RWPE1 (cell line): ENCODE measurements around the gene RABGAP1.

Experiments used
- CTCF ChIA-PET: fragments of 350-600 bp; sonication (Branson Sonifier 250); formaldehyde crosslinking; extraction: SDS; loops from one replicate; lab custom pipeline; 2021; lab: Yijun Ruan, JAX
- POLR2A ChIA-PET: fragments of 400-600 bp; formaldehyde crosslinking; extraction: SDS; loops from one replicate; lab custom pipeline; 2020; ENCODE audit warnings: antibody characterized with exemption; ENCODE audit not compliant: low non-redundant PET; lab: Yijun Ruan, JAX
- DNase-seq: peaks from one replicate; pipeline ENCODE4 v3.0.0; 2012; ENCODE audit warnings: low spot score
- H3K27ac ChIP-seq: fragments of 450-650 bp; 2 replicates; pipeline ENCODE4 v1.5.1; 2017
- CTCF ChIP-seq: fragments of 450-650 bp; conservative IDR thresholded peaks from 2 replicates; pipeline ENCODE4 v1.5.1; 2017; ENCODE audit warnings: low read depth, mild to moderate bottlenecking

RABGAP1 gene

GRCh38 chr9:123115146-123115913 is 174.5 kb downstream of the RABGAP1 start:
- no peak for DNase-seq
- ChIA-PET CTCF (interaction anchor here (0.9 kb wide), 1 partner anchor 10 kb away, joined by 6 read pairs; no protein-coding TSS in a partner anchor), POLR2A (no interaction called here)
- no peak overlapping the region for H3K27ac ChIP-seq
- TF ChIP-seq CTCF = no peak

- POLR2A ChIA-PET = no interaction called here
- CTCF ChIA-PET = interaction anchor here (0.9 kb wide), 1 partner anchor 9 kb away, joined by 6 read pairs; no protein-coding TSS in a partner anchor
- DNase-seq = no peak
- TF ChIP-seq CTCF = no peak
- H3K27ac ChIP-seq = no peak overlapping the region
Measured at GRCh38 chr9:123116036-123116435, 175.2 kb downstream of the RABGAP1 start.

- no peak for TF ChIP-seq CTCF
- H3K27ac ChIP-seq = no peak overlapping the region
- DNase-seq = no peak
- CTCF ChIA-PET = no interaction called here
- POLR2A ChIA-PET = no interaction called here
Measured at GRCh38 chr9:123119566-123119965, 178.7 kb downstream of the RABGAP1 start.

GRCh38 chr9:123120131-123120530 is 179.3 kb downstream of the RABGAP1 start:
- DNase-seq = no peak
- H3K27ac ChIP-seq = no peak overlapping the region
- ChIA-PET POLR2A (no interaction called here), CTCF (no interaction called here)
- TF ChIP-seq CTCF = no peak

GRCh38 chr9:123120953-123121352 is 180.1 kb downstream of the RABGAP1 start:
- CTCF ChIA-PET = interaction anchor here (0.6 to 1.6 kb wide), 3 partner anchors 18 to 275 kb away, joined by 3 to 7 read pairs (median 3); no protein-coding TSS in a partner anchor
- no peak overlapping the region for H3K27ac ChIP-seq
- POLR2A ChIA-PET = no interaction called here
- TF ChIP-seq CTCF = no peak
- DNase-seq = no peak

GRCh38 chr9:123121457-123121856 is 180.6 kb downstream of the RABGAP1 start:
- no peak overlapping the region for H3K27ac ChIP-seq
- no peak for DNase-seq
- ChIA-PET POLR2A (no interaction called here), CTCF (interaction anchor here (0.6 to 1.6 kb wide), 4 partner anchors 19 to 275 kb away, joined by 3 to 7 read pairs (median 3); no protein-coding TSS in a partner anchor)
- TF ChIP-seq CTCF = no peak
